ENCODE results near the gene NLGN1.

NLGN1 gene

DNA sequence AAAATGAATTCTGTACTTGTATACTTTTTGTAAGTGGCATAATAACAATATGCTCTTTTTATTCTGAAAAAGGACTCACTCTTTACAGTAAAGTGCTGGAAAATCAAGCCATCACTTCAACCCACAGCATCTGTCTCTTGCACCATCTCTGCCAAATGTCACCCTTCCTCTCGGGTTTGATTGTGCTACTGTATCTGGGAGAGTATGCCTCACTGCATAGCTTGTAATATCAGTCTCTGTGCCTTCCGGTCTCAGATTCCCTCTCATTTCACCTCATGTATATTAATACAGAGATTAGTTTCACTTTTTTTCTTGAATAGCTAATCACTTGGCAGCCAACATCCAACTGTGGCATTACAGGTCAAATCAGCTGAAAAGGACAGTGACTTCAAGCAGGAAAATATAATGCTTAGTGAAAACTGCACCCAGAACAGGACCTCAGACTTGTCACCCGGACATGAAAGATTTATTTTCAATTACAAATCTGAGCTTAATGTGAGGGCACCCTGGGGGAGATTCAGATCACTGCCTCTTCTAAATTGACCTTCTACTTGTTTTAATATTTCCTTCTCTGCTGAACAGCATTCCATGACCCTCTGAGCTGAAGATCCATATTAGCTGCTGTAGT is 855.8 kb downstream of the NLGN1 start:
- no peaks in the 10 kb centered on the region for H3K27me3 ChIP-seq (ENCODE audit: control insufficient read depth, insufficient read depth, low read length)
- H3K9me3 ChIP-seq (ENCODE audit: control insufficient read depth, insufficient read depth, low read length): no peaks in the 10 kb centered on the region
- H3K36me3 ChIP-seq (ENCODE audit: control insufficient read depth, insufficient read depth, low read length): no peaks in the 10 kb centered on the region
- no peak overlapping the region for H3K9ac ChIP-seq (ENCODE audit: low read depth, low read length)
- no peaks in the 10 kb centered on the region for H3K4me1 ChIP-seq (ENCODE audit: control insufficient read depth, insufficient read depth, low read length)
- no peak overlapping the region for H3K4me3 ChIP-seq (ENCODE audit: low read depth, low read length)

DNA sequence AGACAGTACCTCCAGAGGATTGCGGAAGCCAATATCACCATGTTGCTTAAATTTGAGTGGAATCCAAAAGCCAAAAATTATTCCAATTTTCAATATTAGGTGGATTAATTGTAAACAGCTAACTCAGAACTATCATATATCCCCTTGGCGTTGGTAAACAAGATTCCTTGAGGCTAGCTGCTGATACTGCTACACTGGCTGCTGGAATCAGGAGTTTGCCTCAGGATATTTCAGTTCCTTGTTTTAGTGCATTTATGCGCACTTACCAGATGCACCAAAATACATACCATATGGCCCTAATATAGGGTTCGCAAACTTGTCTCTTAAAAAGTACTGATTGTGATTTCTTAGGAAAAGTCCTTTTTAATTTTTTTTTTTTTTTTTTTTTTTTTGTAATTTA is 856.4 kb downstream of the NLGN1 start:
- no peak overlapping the region for H3K4me3 ChIP-seq (ENCODE audit: low read depth, low read length)
- H3K27me3 ChIP-seq (ENCODE audit: control insufficient read depth, insufficient read depth, low read length): no peaks in the 10 kb centered on the region
- no peaks in the 10 kb centered on the region for H3K9me3 ChIP-seq (ENCODE audit: control insufficient read depth, insufficient read depth, low read length)
- no peaks in the 10 kb centered on the region for H3K4me1 ChIP-seq (ENCODE audit: control insufficient read depth, insufficient read depth, low read length)
- no peaks in the 10 kb centered on the region for H3K36me3 ChIP-seq (ENCODE audit: control insufficient read depth, insufficient read depth, low read length)
- H3K9ac ChIP-seq (ENCODE audit: low read depth, low read length): no peak overlapping the region

DNA sequence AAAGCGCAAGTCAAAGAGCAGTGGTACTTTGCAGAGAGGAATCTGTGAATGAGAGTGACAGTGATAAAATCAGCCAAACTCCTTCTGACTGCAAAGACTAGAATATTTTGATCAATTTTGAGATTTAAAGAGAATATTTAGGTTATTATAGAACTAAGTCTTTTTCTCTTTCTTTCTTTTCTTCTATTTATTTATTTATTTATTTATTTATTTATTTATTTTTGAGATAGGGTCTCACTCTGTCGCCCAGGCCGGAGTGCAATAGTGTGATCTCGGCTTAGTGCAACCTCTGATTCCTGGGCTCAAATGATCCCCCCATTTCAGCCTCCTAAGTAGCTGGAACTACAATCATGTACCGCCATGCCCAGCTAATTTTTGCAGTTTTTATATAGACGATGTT is 857.9 kb downstream of the NLGN1 start:
- H3K4me1 ChIP-seq (ENCODE audit: control insufficient read depth, insufficient read depth, low read length): no peaks in the 10 kb centered on the region
- no peaks in the 10 kb centered on the region for H3K36me3 ChIP-seq (ENCODE audit: control insufficient read depth, insufficient read depth, low read length)
- H3K27me3 ChIP-seq (ENCODE audit: control insufficient read depth, insufficient read depth, low read length): no peaks in the 10 kb centered on the region
- no peak overlapping the region for H3K4me3 ChIP-seq (ENCODE audit: low read depth, low read length)
- no peak overlapping the region for H3K9ac ChIP-seq (ENCODE audit: low read depth, low read length)
- no peaks in the 10 kb centered on the region for H3K9me3 ChIP-seq (ENCODE audit: control insufficient read depth, insufficient read depth, low read length)

DNA sequence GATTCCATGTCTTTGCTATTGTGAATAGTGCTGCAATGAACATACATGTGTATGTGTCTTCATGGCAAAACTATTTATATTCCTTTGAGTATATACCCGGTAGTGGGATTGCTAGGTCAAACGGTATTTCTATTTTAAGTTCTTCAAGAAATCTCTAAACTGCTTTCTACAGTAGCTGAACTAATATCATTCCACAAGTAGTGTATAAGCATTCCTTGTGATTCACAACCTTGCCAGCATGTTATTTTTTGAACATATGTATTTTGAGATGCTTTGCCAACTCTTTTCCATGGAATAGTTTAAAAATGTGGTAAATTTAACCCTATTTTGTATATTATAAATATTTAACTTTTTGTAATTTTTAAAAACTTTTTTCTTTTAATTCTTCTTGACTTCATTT is 868.9 kb downstream of the NLGN1 start:
- H3K27me3 ChIP-seq (ENCODE audit: control insufficient read depth, insufficient read depth, low read length): no peaks in the 10 kb centered on the region
- no peaks in the 10 kb centered on the region for H3K36me3 ChIP-seq (ENCODE audit: control insufficient read depth, insufficient read depth, low read length)

DNA sequence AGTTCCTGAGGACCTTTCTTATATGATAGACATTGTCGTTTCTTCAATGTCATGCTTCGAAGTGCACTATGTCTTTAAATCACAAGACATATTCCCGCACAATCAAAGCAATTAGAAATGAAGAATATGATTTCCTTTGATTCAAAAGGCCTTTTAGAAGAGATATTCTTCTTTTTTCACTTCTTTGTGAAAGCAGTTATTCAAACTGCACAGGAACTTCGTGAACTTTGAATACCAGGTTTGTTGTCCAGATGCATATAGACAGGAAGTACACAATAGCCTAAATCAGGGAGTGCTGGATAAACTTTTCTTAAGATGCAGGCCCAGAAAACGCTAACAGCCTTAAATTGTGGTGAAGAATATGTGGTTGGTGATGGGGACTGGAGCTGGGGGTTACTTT is 870.5 kb downstream of the NLGN1 start:
- no peak overlapping the region for H3K9ac ChIP-seq (ENCODE audit: low read depth, low read length)
- H3K4me3 ChIP-seq (ENCODE audit: low read depth, low read length): no peak overlapping the region
- H3K4me1 ChIP-seq (ENCODE audit: control insufficient read depth, insufficient read depth, low read length): no peaks in the 10 kb centered on the region
- no peaks in the 10 kb centered on the region for H3K36me3 ChIP-seq (ENCODE audit: control insufficient read depth, insufficient read depth, low read length)
- no peaks in the 10 kb centered on the region for H3K9me3 ChIP-seq (ENCODE audit: control insufficient read depth, insufficient read depth, low read length)
- no peaks in the 10 kb centered on the region for H3K27me3 ChIP-seq (ENCODE audit: control insufficient read depth, insufficient read depth, low read length)

More for the DNA sequence above, 868.9 kb downstream of the NLGN1 start:
- Histone ChIP-seq H3K4me3 (ENCODE audit: low read depth, low read length) (no peak overlapping the region), H3K9ac (ENCODE audit: low read depth, low read length) (no peak overlapping the region), H3K9me3 (ENCODE audit: control insufficient read depth, insufficient read depth, low read length) (no peaks in the 10 kb centered on the region), H3K4me1 (ENCODE audit: control insufficient read depth, insufficient read depth, low read length) (no peaks in the 10 kb centered on the region)

DNA sequence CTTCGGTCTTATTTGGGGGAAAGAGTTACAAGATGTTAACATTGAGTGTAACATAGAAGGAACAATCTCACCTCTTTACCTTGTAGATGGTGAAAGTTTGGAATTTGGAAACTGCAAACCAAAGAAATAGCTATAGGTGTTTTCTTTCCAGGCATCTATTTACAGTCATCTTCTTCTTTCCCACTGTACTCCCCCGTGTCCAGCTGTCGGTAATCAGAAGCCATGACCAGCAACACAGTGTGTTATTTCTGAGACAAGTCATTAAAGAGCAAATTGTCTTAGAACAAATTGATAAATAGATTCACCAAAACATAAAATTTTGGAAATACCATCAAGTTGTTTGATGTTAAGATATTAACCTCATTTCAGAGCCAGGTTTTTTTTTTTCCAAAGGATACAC is 871.0 kb downstream of the NLGN1 start:
- no peaks in the 10 kb centered on the region for H3K9me3 ChIP-seq (ENCODE audit: control insufficient read depth, insufficient read depth, low read length)
- no peaks in the 10 kb centered on the region for H3K36me3 ChIP-seq (ENCODE audit: control insufficient read depth, insufficient read depth, low read length)
- H3K27me3 ChIP-seq (ENCODE audit: control insufficient read depth, insufficient read depth, low read length): no peaks in the 10 kb centered on the region
- no peaks in the 10 kb centered on the region for H3K4me1 ChIP-seq (ENCODE audit: control insufficient read depth, insufficient read depth, low read length)
- H3K4me3 ChIP-seq (ENCODE audit: low read depth, low read length): no peak overlapping the region
- no peak overlapping the region for H3K9ac ChIP-seq (ENCODE audit: low read depth, low read length)

DNA sequence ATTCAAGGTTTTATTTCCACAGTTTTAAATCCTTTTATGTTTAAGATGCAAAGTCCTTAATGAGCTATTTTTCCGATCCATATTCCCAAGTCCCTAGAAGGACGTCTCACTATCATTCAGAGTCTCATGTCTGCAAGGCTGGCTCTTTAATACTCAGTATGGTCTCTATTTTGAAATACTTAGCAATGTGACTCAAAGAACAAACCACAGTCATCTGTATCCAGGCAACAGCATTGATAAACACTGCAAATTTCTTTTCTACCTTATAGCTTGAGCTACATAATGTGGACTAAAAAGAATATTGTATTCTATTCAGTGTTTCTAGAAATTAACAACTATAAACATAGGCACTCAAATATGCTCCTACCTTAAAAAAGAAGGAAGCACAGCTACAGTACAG is 873.3 kb downstream of the NLGN1 start:
- H3K9me3 ChIP-seq (ENCODE audit: control insufficient read depth, insufficient read depth, low read length): no peaks in the 10 kb centered on the region
- H3K36me3 ChIP-seq (ENCODE audit: control insufficient read depth, insufficient read depth, low read length): no peaks in the 10 kb centered on the region
- H3K9ac ChIP-seq (ENCODE audit: low read depth, low read length): no peak overlapping the region
- no peak overlapping the region for H3K4me3 ChIP-seq (ENCODE audit: low read depth, low read length)
- H3K4me1 ChIP-seq (ENCODE audit: control insufficient read depth, insufficient read depth, low read length): no peaks in the 10 kb centered on the region
- H3K27me3 ChIP-seq (ENCODE audit: control insufficient read depth, insufficient read depth, low read length): no peaks in the 10 kb centered on the region

DNA sequence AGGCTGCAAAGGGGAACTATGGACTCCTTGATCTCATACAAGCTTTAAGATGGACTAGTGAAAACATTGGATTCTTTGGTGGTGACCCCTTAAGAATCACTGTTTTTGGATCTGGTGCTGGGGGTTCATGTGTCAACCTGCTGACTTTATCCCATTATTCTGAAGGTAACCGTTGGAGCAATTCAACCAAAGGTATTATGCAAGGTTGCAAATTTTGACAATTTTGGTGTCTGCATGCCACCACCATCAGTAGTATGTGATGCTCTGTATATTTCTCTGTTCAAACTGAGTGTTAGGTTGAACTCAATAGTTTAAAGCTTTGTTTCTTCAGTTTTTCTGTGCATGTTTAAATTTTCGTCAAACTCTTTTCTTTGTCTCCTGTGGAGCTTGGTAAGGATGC is 877.8 kb downstream of the NLGN1 start:
- Histone ChIP-seq H3K9ac (ENCODE audit: low read depth, low read length) (no peak overlapping the region), H3K9me3 (ENCODE audit: control insufficient read depth, insufficient read depth, low read length) (no peaks in the 10 kb centered on the region), H3K36me3 (ENCODE audit: control insufficient read depth, insufficient read depth, low read length) (no peaks in the 10 kb centered on the region), H3K4me3 (ENCODE audit: low read depth, low read length) (no peak overlapping the region), H3K27me3 (ENCODE audit: control insufficient read depth, insufficient read depth, low read length) (no peaks in the 10 kb centered on the region), H3K4me1 (ENCODE audit: control insufficient read depth, insufficient read depth, low read length) (no peaks in the 10 kb centered on the region)

DNA sequence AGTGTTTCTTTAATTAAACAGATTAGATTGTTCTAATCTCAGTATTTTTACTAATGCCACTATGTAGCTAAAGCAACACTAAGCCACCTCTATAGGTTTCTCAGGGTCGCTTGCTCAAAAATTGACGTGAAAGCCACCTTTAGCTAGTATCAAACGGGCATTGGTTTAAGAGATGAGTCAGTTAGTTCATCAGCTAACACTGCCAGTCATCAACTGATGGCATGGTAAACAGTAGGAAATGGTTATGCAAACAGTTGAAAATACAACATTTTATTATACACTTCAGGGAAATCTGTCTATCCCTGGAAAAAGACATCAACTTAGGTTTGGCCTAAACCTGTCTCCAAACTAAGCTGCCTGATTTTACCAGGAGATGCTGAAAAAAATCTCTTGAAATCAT is 879.3 kb downstream of the NLGN1 start:
- no peak overlapping the region for H3K4me3 ChIP-seq (ENCODE audit: low read depth, low read length)
- no peaks in the 10 kb centered on the region for H3K9me3 ChIP-seq (ENCODE audit: control insufficient read depth, insufficient read depth, low read length)
- H3K27me3 ChIP-seq (ENCODE audit: control insufficient read depth, insufficient read depth, low read length): no peaks in the 10 kb centered on the region
- H3K9ac ChIP-seq (ENCODE audit: low read depth, low read length): no peak overlapping the region
- H3K4me1 ChIP-seq (ENCODE audit: control insufficient read depth, insufficient read depth, low read length): no peaks in the 10 kb centered on the region
- H3K36me3 ChIP-seq (ENCODE audit: control insufficient read depth, insufficient read depth, low read length): no peaks in the 10 kb centered on the region

DNA sequence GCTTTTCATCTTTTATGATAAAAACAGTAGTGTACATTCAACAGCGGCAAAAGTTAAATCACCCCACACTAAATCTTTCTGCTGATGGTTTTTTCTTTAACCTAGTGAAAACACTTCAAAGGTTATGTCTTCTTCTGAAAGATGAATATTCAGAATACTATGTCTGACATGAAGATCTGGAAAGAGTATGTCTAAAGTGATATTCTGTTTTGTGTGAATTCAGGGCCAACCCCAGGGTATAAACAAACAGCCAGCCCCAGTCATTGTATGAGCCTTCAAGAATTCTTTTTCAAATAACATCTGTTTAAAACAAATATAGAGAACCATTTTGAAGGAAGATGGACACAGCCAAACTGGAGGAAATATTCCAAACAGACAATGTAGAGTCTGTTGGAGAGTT is 880.5 kb downstream of the NLGN1 start:
- Histone ChIP-seq H3K27me3 (ENCODE audit: control insufficient read depth, insufficient read depth, low read length) (no peaks in the 10 kb centered on the region), H3K9me3 (ENCODE audit: control insufficient read depth, insufficient read depth, low read length) (no peaks in the 10 kb centered on the region), H3K36me3 (ENCODE audit: control insufficient read depth, insufficient read depth, low read length) (no peaks in the 10 kb centered on the region), H3K4me1 (ENCODE audit: control insufficient read depth, insufficient read depth, low read length) (no peaks in the 10 kb centered on the region), H3K4me3 (ENCODE audit: low read depth, low read length) (no peak overlapping the region), H3K9ac (ENCODE audit: low read depth, low read length) (no peak overlapping the region)

DNA sequence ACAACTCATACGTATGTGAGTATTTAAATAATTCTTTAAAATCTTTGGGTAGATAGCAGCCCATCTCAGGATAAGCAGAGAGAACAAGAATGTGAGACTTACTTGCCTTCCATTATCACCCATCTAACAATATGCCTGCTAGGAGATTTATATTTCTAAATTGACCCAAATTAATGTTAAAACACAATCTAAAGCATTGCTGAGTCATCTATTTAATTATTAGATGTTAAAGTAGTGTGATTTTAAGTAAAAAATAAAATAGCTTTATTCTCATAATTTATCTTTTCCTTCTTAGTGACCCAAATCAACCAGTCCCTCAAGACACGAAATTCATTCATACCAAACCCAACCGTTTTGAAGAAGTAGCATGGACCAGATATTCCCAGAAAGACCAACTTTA is 882.6 kb downstream of the NLGN1 start:
- no peaks in the 10 kb centered on the region for H3K36me3 ChIP-seq (ENCODE audit: control insufficient read depth, insufficient read depth, low read length)
- H3K27me3 ChIP-seq (ENCODE audit: control insufficient read depth, insufficient read depth, low read length): no peaks in the 10 kb centered on the region
- no peaks in the 10 kb centered on the region for H3K9me3 ChIP-seq (ENCODE audit: control insufficient read depth, insufficient read depth, low read length)
- no peak overlapping the region for H3K9ac ChIP-seq (ENCODE audit: low read depth, low read length)
- H3K4me1 ChIP-seq (ENCODE audit: control insufficient read depth, insufficient read depth, low read length): no peaks in the 10 kb centered on the region
- no peak overlapping the region for H3K4me3 ChIP-seq (ENCODE audit: low read depth, low read length)

DNA sequence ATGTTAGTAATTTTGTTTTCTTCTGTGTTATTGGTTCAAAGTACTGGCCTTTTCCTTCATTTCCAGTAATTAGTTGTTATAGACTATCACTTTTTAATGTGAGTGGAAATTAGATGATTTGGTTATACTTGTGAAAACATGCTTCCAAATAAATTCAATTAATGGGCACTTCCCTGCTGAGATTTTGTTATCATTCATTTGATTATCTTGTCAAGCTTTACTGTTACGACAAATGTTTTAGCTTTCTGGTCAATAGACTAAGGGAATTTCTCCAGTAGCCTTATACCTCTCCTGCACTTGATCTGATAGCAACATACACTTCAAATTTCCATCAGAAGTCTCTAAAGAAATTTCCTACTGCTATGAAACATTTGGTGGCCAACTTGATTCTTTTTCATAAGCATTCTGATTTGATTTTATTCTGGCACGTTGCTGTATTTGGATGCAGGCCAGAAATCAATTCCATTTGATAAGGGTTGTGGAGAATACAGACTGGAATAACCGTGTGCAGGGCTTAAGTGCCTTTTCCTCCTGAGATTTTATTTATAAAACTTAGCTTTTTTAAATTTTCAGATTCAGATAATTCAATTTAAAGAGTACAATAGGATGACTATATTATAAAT is 887.8 kb downstream of the NLGN1 start:
- no peaks in the 10 kb centered on the region for H3K36me3 ChIP-seq (ENCODE audit: control insufficient read depth, insufficient read depth, low read length)
- peaks cover 6% of the 10 kb centered on the region for H3K4me1 ChIP-seq (ENCODE audit: control insufficient read depth, insufficient read depth, low read length)
- no peaks in the 10 kb centered on the region for H3K9me3 ChIP-seq (ENCODE audit: control insufficient read depth, insufficient read depth, low read length)
- no peak overlapping the region for H3K9ac ChIP-seq (ENCODE audit: low read depth, low read length)
- no peak overlapping the region for H3K4me3 ChIP-seq (ENCODE audit: low read depth, low read length)
- no peaks in the 10 kb centered on the region for H3K27me3 ChIP-seq (ENCODE audit: control insufficient read depth, insufficient read depth, low read length)

Measured in iPS-15b (cell line).